ENCODE results near the gene ACOT12.

Gene ACOT12

DNA sequence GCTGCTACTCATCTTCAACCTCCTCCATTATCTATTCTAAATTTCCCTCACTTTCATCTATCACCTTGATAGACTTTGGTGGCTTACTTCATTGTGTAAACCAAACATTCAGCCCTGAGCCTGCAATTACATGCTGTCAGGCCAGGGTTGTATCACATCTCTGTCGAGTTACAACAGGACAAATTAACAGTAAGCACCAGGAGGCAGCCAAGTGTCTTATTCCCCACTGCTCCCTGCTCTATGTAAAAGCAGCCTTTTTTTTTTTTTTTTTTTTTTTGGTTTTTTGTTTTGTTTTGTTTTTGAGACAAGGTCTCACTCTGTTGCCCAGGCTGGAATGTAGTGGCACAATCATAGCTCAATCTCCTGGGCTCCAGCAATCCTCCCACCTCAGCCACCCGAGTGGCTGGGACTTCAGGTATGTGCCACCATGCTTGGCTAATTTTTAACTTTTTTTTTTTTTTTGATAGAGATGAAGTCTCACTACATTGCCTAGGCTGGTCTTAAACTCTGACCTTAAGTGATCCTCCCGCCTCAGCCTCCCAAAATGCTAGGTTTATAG lies 107.8 kb downstream of the ACOT12 start:
- DNase-seq: no peak

DNA sequence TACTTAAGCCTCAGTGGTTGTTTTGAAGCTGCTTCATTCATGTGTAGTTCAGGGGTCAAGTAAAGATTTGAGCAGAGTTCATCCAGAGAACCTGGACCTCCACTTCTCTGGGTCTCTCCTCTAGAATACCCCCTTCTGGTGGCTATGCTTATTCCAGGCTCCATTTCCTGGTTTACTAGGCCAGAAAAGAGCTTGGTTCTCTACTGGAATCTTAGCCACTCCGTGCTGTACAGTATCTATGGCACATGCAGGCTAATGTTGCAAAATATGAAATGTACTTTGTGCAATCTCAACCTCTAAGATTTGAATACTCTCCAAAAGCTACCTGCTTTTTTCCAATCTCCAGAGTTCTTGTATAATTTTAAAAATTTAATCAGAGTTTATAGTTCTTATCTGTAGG lies 110.0 kb downstream of the ACOT12 start:
- DNase-seq: no peak
